Naive thymus-derived CD4-positive, alpha-beta T cell (primary cell): Measurements from ENCODE around the gene TMEM62. TPM values are rescaled to one million over a fixed set of nuclear protein-coding genes. Genes with fewer than 3 reads are reported as not detected.

Experiments
- polyA plus RNA-seq, 2 donors: library from polyadenylated mRNA; unstranded; fragments of 300-500 nt; fragmentation: Illumina TruSeq; gene quantifications; one replicate each; pipeline ENCODE4 v1.2.3, GENCODE V29; 2021
- total RNA-seq, 6 experiments: library from RNA in 5 of 6; stranded (reverse) in 5 of 6; gene quantifications; 1 replicate in 5 of 6; 2 replicates in 1 of 6; pipeline ENCODE4 v1.2.3 and lab custom pipeline; 2021 to 2026

Gene TMEM62
- total and polyA plus RNA-seq, 7 experiments from 2014 or later: 3.6 to 21.5 (median 15.2) TPM

Other genes with a start within 250 kb of the TMEM62 start
- 10 to 100 TPM; 15.7 to 30.5 (median 28.8) TPM for gene TTBK2, start 212.8 kb upstream of the TMEM62 start, total RNA-seq
- gene TTBK2, start 212.8 kb upstream of the TMEM62 start, polyA plus RNA-seq: 10 to 100 TPM; 12.5 to 16.4 TPM
- gene UBR1, start 27.5 kb upstream of the TMEM62 start, total RNA-seq: 10 to 100 TPM; 38.4 to 51.7 (median 48.0) TPM
- 10 to 100 TPM; 18.8 to 22.8 TPM for gene UBR1, start 27.5 kb upstream of the TMEM62 start, polyA plus RNA-seq
- gene CCNDBP1, start 51.8 kb downstream of the TMEM62 start, total RNA-seq: 100 to 1,000 TPM in 3 of 5 experiments, 10 to 100 TPM in 2; 72.3 to 110 (median 100) TPM
- gene CCNDBP1, start 51.8 kb downstream of the TMEM62 start, polyA plus RNA-seq: 100 to 1,000 TPM; 154 to 163 TPM
- not detected for gene EPB42, start 87.4 kb downstream of the TMEM62 start, total RNA-seq
- not detected for gene EPB42, start 87.4 kb downstream of the TMEM62 start, polyA plus RNA-seq
- under 1 TPM in 1 of 5 experiments, not detected in 4; 0.27 TPM for gene TGM5, start 133.3 kb downstream of the TMEM62 start, total RNA-seq
- not detected for gene TGM5, start 133.3 kb downstream of the TMEM62 start, polyA plus RNA-seq
- gene TGM7, start 168.7 kb downstream of the TMEM62 start, total RNA-seq: not detected
- not detected for gene TGM7, start 168.7 kb downstream of the TMEM62 start, polyA plus RNA-seq
- gene LCMT2, start 197.0 kb downstream of the TMEM62 start, total RNA-seq: 10 to 100 TPM; 10.1 to 19.1 (median 15.0) TPM
- 1 to 10 TPM; 2.9 to 6.2 TPM for gene LCMT2, start 197.0 kb downstream of the TMEM62 start, polyA plus RNA-seq
- gene ZSCAN29, start 237.5 kb downstream of the TMEM62 start, total RNA-seq: 10 to 100 TPM; 12.9 to 36.9 (median 33.6) TPM
- 1 to 10 TPM; 3.1 to 7.8 TPM for gene ZSCAN29, start 237.5 kb downstream of the TMEM62 start, polyA plus RNA-seq
- gene TUBGCP4, start 237.5 kb downstream of the TMEM62 start, total RNA-seq: 10 to 100 TPM; 10.9 to 34.7 (median 17.7) TPM
- gene TUBGCP4, start 237.5 kb downstream of the TMEM62 start, polyA plus RNA-seq: 10 to 100 TPM in 1 of 2 donors, 1 to 10 TPM in 1; 7.7 to 15.0 TPM